CD4-positive, alpha-beta T cell treated with Interleukin-4 for 4 hours (primary cell): ENCODE measurements around the gene VASN.
"Not testable (repeated sequence)": the region's sequence is repeated elsewhere in the genome, so short reads cannot be mapped to it uniquely, and the experiment has no call there.

ENCODE experiments used
- DNase-seq: peaks from one replicate; pipeline ENCODE4 v3.0.0-alpha.2; 2020

VASN gene

DNA sequence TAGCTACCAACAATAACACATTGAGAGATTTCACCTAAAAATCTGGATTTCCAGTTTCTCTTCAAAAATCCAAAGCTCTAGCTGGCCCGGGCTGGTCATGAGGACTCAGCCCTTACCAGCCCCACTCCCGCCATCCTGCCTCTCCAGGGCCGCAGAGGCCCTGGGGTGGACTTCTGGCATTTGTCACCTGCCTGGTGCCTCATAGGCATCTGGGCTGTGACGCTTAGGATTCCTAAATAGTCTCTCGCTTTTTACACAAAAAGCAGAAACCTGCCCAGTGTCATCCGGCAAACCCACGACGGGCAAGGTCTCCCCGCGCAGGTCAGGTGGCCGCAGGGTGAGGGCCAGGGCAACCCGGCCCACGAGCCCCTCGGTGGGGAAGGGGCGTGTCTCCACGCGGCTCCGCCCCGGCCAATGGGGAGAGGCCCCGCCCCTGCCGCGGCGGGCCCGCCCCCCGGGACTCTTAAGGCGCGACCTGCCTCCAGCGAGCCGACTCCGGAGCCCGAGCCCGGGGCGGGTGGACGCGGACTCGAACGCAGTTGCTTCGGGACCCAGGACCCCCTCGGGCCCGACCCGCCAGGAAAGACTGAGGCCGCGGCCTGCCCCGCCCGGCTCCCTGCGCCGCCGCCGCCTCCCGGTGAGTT is at the start of gene VASN:
Gene VASN, plus strand, starts transcription at position 492 of the 644 bp plus-strand sequence. CDS start 9,030 bp downstream, outside the sequence.
- DNase-seq: peak; percentile 37

DNA sequence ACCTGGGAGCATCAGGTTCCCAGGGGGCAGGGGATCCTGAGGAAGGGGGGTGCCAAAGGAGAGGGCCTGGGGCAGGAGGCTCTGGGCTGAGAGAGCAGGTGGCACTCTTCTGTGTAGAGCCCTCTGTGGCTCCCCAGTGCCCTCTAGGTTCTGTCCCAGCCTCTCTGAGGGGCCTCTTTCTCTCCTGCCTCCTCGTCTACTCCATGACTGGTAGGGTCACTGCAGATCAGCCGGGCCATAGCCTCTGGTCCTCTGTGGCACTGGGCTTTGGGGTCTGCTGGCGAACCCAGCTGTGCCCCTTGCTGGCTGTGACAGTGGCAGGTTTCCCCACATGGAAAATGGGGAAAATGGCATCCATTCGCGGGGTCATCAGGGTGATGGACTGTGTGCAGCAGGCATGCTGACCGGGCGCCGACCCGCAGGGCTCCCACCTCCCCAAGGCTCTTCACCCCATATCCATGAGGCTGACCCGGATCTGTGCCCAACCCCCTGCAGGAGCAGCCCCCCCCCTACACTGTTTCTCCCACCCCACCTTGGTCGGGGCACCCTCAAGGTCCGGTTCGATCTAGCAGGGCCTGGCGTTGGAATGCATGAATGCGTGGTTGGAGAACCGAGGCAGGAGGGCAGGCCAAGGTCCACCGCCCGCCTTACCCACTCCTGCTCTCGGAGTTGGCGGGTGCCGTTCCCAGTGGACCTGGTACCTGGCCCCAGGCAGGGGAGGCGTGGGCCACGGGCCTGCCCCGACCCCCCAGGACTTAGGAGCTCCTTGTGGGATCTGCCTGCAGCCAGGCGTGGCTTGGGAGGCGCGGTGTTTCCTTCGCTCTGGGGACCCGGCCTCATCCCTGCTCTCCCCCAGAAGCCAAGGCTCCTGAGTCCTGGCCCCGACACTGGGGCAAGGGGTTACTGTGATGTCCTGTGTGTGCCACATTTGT is 49.3 kb upstream of the VASN start:
- no peak for DNase-seq

DNA sequence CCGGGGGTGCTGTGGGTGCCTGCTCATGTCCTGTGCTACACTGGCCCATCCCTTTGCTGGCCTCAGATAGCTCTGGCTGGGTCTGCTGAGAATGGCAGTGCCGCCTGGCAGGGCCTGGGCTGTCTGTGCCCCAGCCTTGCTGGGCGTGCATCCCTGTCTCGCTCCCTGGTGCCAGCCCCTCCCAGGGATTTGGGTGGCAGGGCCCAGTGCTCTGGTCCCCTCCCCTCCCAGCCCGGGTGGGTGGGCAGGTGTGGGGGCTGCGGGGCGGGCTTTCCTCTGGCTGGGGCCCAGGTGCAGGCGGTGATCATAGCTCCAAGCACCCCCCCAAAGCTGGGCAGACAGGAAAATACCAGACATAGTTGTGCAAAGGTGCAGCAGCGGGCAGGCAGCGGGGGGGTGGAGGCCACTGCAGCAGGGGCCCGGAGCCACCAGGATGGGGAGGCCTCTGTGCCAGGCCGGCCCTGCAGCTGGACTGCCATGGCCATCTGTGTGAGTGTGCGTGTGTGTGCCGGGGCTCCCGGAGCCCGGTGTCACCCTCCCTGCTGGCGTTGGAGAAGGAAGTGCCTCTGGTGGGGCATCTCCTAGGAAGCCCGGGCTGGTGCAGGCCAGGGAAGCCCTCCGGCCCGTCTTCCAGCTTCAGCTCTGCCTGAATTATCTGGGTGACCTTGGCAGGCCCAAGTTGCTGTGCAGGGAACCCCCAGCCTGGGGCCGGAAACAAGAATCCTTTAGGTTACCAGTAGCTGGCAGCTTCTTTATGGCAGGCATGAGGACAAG is 48.4 kb upstream of the VASN start:
- DNase-seq: no peak

DNA sequence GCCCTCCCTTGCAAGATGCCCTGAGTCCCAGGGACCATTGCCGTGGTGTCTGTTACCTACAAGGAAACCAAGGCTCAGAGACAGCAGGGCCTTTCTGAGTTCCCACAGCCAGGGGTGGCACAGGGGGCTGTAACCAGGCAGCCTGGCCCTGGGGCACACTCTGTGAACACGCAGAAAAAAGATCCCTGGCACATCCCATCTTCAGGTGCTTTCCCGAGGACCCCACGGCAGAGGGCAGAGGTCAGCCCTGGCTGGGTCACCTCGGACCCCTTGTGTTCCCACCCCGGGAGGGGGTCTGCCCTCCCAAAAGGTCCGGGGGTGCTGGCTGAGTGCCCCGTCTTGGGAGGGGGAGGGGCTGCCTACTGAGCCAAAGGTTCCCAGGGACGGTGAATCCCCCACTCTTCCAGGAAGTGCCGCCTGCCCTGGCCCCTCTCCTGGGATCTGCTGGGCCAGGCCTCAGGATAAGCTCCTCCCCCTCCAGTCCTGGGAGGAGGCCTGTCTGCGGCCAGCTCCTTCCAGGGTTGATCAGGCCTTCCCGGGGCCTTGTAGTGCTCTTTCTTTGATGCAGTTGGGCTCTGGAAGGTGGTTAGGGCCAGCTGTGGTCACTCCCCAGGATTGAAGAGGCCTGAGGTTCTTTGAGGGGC is 47.7 kb upstream of the VASN start:
- no peak for DNase-seq

DNA sequence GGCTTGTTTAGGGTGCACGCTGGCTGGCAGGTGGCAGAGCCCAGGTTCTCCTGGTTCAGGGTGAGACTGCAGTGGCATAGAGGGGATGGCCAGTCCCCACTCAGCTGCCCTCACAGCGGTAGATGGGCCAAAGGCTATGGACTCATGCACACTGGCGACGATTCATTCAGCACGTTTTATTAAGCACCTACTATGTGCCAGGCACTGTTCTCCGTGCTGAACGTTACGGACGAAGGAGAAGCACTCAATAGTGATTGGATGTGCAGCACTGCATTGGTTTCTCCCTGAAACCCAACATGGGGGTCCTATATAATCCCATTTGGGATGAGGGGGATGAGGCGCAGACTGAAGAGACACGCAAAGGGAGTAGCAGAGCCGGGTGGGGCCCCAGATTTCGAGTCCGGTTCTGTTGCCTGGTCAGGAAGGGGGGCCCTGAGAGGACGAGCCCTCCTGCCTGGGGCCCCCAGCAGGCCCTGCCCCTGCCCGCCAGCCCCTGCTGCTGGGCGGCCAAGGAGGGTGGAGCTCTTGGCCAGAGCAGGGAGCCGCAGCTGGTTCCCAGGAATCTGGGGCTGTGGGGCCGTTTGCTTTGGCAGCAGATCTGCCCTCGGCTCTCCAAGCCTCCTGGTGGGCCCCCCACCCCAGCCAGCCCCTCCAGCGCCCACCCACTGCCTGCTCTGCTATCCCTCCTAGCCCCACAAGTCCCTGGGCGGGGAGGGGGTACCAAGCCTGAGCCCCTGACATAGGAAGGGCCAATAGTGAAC is 47.0 kb upstream of the VASN start:
- DNase-seq: no peak

DNA sequence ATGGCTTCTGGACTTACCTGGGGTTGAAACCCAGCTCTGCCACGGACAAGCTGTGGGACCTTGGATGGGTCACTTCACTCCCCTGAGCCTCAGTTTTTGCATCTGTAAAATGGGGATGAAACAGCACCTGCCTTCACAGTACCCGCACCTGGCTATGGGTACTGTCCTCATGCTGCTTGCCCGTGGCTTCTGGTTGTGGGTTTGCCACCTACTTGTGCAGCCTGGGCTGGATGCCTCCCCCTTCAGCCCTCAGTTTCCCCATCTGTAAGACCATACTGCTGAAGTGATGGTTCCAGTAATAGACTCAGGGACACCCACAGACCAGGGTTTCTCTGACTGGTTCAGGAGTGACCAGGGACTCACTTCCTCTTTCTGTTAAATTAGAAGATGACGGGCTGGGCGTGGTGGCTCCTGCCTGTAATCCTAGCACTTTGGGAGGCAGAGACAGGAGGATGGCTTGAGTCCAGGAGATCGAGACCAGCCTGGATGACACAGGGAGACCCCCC is 46.3 kb upstream of the VASN start:
- no peak for DNase-seq

DNA sequence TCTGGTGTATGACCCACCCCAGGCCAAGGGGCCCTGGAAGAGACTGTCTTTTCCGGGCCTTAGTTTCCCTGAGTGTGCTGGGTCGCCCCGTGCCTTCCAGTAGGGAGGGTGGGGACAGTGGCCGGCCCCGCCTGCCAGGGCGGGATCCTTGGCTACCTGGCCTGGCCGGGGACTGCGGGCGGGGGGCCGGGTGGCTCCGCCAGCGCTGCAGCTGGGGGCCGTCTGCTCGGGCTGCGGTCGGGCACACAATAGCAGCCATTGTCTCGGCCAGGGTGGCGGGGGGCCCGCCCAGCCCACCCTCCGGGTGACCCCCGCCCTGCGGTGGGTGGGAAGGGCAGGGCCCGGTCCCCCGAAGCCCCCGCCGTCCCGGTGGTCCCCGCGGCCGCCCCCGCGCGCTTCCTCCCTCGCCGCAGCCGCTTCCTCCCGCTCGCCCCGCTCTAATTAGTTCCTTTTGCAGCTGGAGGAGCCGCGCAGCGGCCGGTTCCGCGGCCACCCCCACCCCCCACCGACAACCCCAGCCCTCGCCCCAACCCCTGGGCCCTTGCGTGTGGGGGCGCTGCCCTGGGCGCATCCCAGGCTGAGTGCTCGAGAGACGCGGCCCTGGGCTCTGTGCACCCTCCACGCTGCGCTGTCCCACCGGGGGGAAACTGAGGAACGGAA is 44.1 kb upstream of the VASN start:
- no peak for DNase-seq

DNA sequence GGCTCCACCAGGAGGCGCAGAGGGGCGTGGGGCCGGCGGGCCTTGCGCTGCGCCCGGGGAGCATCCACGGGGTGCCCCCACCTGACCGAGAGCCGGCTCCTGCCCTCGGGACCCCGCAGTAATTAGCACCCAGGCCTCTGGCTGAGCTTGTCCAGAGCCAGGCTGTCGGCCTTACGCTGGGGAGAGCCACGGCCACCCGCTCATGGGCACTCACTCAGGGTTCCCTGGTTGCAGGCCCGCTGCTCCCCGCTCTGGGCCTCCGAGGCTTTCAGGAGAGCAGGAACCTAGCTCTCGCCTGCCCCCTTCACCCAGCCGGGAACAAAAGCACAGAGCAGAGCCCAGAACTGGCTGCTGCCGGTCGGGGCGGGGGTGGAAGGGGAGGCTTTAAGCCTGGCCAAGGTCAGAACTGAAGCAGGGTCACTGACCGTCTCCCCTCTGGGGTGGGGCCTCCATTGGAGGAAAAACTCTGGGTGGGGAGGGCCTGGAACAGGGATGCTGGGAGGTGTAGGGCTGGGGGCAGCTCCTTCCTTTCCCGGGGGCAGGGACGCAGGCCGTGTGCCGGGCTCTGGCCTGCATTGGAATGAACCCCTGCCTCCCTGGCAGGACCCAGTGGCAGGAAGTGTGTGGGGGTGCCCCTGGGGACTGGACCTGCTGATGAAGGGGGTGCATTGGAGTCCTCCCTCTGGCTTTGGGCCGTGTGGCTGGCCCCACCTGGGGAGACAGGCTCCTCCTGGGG is 43.4 kb upstream of the VASN start:
- no peak for DNase-seq

DNA sequence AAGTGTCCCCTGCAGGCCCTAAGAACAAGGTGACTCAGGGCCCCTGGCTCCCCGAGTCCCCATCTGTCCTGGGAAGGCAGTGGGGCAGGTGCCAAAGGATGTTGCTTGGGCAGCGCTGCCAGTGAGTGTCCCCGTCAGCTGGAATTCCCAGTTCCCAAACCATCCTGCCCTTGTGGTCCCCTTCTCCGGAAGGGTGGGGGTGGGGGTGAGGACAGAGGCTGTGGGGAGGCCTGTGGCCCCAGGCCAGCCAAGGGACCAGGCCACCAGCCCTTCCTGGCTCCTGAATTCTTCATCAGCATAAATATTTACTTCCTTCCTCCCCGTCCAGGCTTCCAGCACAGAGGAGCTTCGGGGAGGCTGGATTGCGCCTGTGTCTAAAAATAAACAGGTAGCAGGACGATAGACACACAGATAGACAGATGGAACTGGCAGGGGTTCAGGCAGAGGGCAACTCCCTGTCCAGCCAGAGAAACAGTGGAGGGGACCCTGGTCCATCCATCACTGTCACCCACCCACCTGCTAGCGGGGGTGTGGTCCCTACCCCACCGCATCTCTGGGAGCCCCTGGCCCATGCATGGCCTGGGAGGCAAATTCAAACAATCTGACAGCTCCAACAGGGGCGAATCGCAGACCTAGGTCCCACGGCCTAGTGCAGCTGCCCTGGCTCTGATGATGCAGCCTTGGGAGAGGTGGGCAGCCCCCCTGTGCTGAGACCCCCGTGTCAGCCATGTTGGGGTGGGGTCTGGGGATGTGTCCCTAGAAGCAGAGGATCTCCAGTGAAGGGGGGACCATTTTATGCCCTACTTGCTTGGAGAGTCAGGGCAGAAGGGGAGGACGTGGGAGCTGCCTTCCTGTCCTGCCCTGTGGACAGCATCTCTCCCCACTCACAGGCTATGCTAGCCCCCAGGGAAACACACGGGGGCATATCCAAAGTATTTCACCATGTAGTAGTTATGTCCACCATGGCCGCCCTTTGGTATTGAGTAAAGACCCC is 42.6 kb upstream of the VASN start:
- no peak for DNase-seq

DNA sequence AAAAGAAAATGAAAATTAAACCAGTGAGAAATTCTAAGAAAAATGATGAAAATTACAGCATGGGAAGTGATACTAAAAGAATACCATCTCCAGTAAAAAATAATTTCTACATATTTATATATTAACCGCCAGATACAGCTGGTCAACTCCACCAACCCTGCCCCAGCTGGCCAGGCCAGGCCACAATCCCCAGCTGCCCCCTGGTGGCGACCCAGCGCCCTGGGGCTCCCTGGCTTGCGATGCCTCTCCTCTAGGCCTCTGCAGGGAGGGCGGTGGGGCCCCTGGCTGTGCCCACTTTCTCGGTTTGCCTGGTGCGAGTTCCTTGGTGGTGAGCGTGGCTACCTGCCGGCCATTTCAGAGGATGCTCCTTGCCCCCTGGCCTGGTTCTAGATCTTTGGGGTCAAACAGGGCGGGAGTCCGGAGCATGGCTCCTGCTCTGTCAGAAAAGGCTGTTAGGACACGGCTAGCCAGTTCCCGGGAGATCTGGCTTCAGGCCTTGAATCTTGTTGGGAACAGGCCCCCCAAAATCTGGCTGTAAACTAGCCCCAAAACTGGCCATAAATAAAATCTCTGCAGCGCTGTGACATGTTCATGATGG is 41.3 kb upstream of the VASN start:
- DNase-seq: peak; percentile 57

DNA sequence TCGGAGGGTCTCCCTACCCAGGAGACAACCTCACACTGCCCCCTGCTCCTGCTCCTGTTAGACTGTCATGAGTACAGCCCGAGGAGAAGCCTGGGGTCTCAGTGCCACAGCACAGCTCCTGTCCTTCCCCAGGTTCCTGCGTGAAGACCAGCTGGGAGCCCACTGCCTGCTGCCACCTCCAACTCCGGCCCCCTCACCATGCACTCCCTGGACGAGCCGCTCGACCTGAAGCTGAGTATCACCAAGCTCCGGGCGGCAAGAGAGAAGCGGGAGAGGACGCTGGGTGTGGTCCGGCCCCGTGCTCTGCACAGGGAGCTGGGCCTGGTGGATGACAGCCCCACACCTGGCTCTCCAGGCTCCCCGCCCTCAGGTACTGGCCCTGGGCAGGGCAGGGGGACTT is 39.6 kb upstream of the VASN start:
- DNase-seq: no peak

DNA sequence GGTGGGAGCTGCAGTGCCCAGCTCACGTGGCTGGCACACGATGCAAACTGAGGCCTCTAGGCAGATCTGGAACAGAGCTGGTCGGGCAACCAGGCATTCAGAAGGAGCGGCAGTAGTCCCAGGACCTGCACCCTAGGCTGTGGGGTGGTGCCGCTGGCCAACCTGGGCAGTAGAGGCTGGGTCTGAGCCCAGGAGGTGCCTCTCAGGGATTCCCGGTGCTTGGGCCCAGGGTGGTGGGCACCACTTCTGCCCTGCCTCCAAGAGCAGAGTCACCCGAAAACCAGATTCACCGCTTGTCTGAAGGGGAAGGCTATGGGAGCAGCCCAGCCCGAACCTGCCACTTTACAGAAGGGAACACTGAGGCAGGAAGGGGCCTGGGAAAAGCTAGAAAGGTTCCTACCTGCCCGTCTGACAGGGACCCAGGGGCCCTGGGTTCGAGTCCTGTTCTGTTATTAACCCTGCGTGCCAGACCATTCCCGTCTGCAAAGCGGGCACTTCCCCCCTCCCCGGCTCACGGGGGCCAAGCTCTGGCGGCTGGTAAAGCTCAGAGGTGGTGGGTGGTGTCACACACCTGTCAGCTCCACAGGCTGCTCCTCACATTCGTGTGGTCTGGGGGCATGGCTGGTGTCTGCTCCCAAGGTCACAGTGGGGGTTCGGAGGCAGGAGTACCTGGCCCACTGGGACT is 38.9 kb upstream of the VASN start:
- no peak for DNase-seq

DNA sequence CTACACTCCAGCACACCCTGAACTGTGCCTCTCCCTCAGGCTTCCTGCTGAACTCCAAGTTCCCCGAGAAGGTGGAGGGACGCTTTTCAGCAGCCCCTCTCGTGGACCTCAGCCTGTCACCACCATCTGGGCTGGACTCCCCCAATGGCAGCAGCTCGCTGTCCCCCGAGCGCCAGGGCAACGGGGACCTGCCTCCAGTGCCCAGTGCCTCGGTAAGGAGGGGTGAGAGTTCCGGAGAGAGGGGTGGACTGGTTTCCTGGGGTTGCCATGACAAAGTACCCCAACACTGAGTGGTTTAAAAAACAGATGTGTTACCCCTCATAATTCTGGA is 38.4 kb upstream of the VASN start:
- DNase-seq: no peak

DNA sequence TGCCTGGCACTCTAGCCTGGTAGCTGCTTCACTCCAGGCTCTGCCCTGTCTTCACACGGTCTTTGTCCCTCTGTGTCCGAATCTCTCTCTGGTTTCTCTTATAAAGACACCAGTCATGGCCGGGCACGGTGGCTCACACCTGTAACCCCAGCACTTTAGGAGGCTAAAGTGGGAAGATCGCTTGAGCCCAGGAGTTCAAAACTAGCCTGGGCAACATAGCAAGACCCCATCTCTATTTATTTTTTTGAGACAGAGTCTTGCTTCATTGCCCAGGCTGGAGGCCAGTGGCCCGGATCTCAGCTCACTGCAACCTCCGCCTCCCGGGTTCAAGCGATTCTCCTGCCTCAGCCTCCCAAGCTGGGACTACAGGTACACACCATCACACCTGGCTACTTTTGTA is 37.9 kb upstream of the VASN start:
- not testable (repeated sequence) for DNase-seq

DNA sequence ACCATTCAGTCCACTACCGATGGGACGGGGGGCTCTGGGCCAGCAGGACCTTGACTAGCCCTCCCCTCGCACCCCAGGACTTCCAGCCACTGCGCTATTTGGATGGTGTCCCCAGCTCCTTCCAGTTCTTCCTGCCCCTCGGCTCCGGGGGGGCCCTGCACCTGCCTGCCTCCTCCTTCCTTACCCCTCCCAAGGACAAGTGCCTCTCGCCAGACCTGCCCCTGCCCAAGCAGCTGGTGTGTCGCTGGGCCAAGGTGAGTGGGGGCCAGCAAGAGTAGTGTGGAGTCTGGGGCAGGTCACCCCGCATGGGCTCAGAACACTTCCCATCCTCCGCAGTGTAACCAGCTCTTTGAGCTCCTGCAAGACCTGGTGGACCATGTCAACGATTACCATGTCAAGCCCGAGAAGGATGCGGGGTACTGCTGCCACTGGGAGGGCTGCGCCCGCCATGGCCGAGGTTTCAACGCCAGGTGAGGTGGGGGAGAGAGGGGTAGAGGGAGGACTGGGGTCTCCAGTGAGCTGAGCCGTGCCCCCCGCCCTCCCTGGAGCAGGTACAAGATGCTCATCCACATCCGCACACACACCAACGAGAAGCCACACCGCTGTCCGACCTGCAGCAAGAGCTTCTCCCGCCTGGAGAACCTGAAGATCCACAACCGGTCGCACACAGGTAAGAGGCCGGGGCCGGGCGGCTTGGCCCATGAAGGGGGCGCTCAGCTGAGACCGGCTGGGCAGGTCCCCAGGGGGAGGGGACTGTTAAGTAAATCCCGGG is 36.7 kb upstream of the VASN start:
- no peak for DNase-seq

DNA sequence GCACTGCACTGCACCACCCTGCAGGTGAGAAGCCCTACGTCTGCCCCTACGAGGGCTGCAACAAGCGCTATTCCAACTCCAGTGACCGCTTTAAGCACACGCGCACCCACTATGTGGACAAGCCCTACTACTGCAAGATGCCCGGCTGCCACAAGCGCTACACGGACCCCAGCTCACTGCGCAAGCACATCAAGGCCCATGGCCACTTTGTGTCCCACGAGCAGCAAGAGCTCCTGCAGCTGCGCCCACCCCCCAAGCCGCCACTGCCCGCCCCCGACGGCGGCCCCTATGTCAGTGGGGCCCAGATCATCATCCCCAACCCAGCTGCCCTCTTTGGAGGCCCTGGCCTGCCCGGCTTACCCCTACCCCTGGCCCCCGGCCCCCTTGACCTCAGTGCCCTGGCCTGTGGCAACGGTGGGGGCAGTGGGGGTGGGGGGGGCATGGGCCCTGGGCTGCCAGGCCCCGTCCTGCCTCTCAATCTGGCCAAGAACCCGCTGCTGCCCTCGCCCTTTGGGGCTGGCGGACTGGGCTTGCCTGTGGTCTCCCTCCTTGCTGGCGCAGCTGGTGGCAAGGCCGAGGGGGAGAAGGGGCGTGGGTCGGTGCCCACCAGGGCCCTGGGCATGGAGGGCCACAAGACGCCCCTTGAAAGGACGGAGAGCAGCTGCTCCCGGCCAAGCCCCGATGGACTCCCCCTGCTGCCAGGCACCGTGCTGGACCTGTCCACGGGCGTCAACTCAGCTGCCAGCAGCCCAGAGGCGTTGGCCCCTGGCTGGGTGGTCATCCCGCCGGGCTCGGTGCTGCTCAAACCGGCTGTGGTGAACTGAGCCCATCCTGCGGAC is 34.7 kb upstream of the VASN start:
- no peak for DNase-seq
